Right ventricle myocardium inferior (tissue), 1 donor: Measurements from ENCODE around the gene AQP2. TPM values are rescaled to one million over a fixed set of nuclear protein-coding genes. Genes with fewer than 3 reads are reported as not detected.

ENCODE experiments used
- ATAC-seq: fragments of 200-7000 bp; cut with Tn5 transposase; one replicate; pipeline ENCODE4 v1.9.1; 2020; ENCODE audit warnings: mild to moderate bottlenecking, moderate library complexity
- DNase-seq: peaks from one replicate; pipeline ENCODE4 v3.0.0; 2021; ENCODE audit errors: missing footprints
- intact Hi-C: fragments of 100-400 bp; cut with DNase I; formaldehyde crosslinking; loops from one replicate; pipeline ENCODE4 v1.11.0; 2022
- total RNA-seq: library from RNA; stranded (reverse); fragmentation: NEBNext Ultra II Directional; extraction: Animal tissue kit (Norgen Biotek cat#: 25700); gene quantifications from one replicate; pipeline ENCODE4 v1.2.1, GENCODE V29; 2021
- donor health status: DM: no; HTN: yes; CAD: no; lungs with severe emphysema.

AQP2 gene
- total RNA-seq, 1 donor from 2014 or later, result not detected

GRCh38 chr12:50003595-50003994 is 53.1 kb downstream of the AQP2 start:
- ATAC-seq (no peak), DNase-seq (no peak)
- intact Hi-C loops, result no loop called here

GRCh38 chr12:50004696-50005095 is 54.2 kb downstream of the AQP2 start:
- intact Hi-C loops, result no loop called here
- no peak for ATAC-seq
- DNase-seq, result no peak

GRCh38 chr12:50005175-50005574 is 54.6 kb downstream of the AQP2 start:
- no peak for DNase-seq
- ATAC-seq, result no peak
- intact Hi-C loops, result no loop called here

- intact Hi-C loops, result no loop called here
These were observed 55.7 kb downstream of the AQP2 start for GRCh38 chr12:50006280-50006679.

DNA sequence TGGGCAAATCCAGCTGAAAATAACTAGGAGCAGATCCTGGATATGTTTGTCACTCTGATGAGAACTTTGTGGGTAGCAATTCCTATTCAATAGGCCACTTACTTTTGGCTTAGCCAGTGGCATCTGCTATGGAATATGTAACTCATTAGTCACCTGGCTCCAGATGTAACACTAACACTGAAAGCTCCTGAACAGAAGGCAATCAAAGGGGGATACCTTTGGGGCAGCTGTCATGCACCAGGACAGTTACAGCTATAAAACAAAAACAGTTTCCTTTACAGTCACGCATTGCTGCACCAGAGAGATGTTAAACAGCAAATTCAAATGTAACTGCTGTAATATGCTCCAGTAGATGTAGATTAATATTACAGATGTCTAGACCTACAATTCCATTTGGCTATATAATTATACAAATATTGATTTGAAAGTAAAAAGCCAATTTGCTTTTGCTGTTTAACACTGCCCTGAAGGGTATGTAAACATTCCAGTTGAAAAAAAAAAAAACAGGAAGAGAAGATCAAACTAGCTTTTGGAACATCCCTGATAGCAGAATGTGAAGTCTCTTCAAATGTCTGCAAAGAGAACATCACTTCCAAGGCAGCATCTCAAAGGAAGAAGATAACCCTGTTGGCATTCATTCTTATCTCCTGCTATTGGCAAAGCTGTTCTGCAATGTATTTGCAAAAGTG is 56.4 kb downstream of the AQP2 start:
- DNase-seq (no peak), ATAC-seq (no peak)

More at GRCh38 chr12:50006280-50006679, 55.7 kb downstream of the AQP2 start:
- ATAC-seq (no peak), DNase-seq (no peak)

More for the DNA sequence above, 56.4 kb downstream of the AQP2 start:
- intact Hi-C loops, result no loop called here

Other genes starting within 250 kb of the AQP2 start
- 10.8 TPM for gene FMNL3, start 243.3 kb upstream of the AQP2 start, total RNA-seq
- gene TMBIM6, start 209.2 kb upstream of the AQP2 start, total RNA-seq, result 275 TPM
- gene NCKAP5L, start 122.3 kb upstream of the AQP2 start, total RNA-seq, result 32.7 TPM
- gene BCDIN3D, start 107.6 kb upstream of the AQP2 start, total RNA-seq, result 2.6 TPM
- gene FAIM2, start 46.8 kb upstream of the AQP2 start, total RNA-seq, result 20.5 TPM
- gene AQP5, start 11.1 kb downstream of the AQP2 start, total RNA-seq, result 0.81 TPM
- gene AQP6, start 22.2 kb downstream of the AQP2 start, total RNA-seq, result not detected
- gene RACGAP1, start 74.8 kb downstream of the AQP2 start, total RNA-seq, result 7.3 TPM
- 2.2 TPM for gene ASIC1, start 106.9 kb downstream of the AQP2 start, total RNA-seq
- 20.1 TPM for gene SMARCD1, start 134.6 kb downstream of the AQP2 start, total RNA-seq
- 51.1 TPM for gene GPD1, start 153.3 kb downstream of the AQP2 start, total RNA-seq
- 234 TPM for gene COX14, start 161.5 kb downstream of the AQP2 start, total RNA-seq
- 9.6 TPM for gene CERS5, start 216.6 kb downstream of the AQP2 start, total RNA-seq